ENCODE measurements around the gene IFT88.

DNA sequence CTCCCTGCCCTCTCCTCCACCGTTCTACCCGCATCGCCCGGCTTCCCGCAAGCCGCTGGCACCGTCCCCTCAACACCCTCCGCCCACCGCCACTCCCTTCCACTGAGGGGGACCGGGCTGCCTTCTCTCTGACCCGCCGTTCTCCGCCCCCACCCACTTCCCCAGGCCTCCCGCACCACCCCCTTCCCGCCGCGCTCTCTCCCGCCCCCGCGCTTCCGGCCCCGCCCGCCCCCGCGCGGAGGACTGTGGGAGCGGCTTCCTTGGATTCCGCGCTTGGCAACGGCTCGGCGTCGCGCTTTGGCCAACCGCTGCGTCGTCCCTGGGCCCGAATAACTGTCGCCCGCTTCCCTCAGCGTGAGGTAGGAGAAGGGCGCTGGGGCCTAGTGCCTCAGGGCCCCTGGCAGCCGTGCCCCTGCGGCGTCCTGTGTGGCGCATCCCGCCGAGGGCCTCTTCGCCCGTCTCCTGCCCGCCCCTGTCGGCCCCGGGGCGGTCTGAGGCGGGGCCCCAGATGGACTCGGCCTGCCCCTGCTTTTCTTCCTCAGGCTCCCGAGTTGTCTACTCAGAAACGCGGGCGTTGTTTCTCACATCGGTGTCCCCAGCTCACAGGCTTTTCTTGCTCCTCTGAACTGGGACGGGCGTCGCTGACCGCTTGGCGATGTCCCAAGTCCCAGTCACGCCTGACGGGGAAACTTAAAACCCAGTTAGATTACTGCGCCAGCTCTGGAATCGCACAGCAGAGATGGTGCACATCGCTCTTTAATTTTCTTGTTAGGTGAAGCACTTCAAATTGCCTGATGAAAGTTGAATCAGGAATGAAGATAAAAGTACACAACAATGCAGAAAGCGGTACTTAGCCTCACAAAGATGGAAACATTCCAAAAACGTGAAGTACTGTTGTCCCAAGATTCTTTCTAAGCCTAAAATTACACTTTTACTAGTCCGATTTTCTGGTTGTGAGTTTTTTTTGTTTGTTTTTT lies at the start of gene IFT88:
- TF ChIP-seq POLR2AphosphoS5 (IDR thresholded peaks at IDR 0.05; ENCODE audit: low read depth, low read length) = peak; percentile 66; the same call in 1 of the 2 replicates
- TF ChIP-seq EP300 (IDR thresholded peaks at IDR 0.05; ENCODE audit: borderline replicate concordance in 1 of 2, low read depth in 2 of 2, low read length in 2 of 2) = no peak
- TF ChIP-seq, protein P1, sequence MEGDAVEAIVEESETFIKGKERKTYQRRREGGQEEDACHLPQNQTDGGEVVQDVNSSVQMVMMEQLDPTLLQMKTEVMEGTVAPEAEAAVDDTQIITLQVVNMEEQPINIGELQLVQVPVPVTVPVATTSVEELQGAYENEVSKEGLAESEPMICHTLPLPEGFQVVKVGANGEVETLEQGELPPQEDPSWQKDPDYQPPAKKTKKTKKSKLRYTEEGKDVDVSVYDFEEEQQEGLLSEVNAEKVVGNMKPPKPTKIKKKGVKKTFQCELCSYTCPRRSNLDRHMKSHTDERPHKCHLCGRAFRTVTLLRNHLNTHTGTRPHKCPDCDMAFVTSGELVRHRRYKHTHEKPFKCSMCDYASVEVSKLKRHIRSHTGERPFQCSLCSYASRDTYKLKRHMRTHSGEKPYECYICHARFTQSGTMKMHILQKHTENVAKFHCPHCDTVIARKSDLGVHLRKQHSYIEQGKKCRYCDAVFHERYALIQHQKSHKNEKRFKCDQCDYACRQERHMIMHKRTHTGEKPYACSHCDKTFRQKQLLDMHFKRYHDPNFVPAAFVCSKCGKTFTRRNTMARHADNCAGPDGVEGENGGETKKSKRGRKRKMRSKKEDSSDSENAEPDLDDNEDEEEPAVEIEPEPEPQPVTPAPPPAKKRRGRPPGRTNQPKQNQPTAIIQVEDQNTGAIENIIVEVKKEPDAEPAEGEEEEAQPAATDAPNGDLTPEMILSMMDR (IDR thresholded peaks at IDR 0.05; ENCODE audit: control extremely low read depth in 1 of 3, insufficient read depth in 1 of 3, low read depth in 1 of 3, low read length in 3 of 3) = no peak

Measured in H1 (cell line).